HG03442 (cell line): ENCODE data around the gene C1orf116.

Experiments used
- ATAC-seq: cut with Tn5 transposase; IDR thresholded peaks from one replicate; pipeline ENCODE4 v1.9.1; 2021; ENCODE audit warnings: mild to moderate bottlenecking, moderate library complexity; ENCODE audit not compliant: unreplicated experiment

The C1orf116 gene

DNA sequence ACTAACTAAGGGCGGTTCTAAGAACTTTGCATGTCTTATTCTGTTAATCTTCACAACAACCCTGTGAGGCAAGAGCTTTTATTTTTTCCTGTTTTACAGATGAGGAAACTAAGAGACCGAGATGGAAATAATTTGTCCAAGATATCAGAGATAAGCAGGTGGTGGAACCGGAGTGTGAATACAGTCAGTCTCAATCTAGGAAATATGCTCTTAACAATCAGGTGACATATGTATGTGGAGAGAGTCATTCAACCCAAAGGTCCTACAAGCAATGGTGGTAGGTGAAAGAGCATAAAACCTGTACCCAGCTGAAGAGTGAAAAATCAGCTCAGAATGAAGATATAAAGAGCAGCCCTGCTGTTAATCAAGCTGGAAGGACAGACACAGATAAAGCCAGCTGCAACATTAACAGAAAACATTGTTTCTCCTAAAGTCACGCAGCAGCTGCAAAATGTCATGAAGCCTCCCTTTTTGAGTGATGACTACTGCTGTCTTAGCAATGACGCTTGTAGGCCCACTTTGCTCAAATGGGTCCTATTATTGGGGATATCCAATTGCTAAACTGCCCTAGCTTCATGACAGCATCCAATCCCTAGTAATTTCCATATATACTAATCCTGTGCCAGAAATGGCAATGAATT is 31.8 kb downstream of the C1orf116 start:
- ATAC-seq: no peak

DNA sequence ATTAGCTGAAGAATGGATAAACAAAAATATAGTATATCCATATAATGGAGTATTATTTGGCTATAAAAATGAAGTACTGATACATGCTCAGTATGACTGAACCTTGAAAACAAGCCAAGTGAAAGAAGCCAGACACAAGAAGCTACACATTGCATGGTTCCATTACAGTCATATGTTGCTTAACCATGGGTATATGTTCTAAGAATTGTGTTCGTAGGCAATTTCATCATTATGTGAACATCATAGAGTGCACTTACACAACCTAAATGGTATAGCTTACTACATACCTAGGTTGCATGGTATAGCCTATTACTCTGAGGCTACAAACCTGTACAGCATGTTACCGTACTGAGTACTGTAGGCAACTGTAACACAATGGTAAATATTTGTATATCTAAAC is 33.7 kb downstream of the C1orf116 start:
- ATAC-seq: no peak

DNA sequence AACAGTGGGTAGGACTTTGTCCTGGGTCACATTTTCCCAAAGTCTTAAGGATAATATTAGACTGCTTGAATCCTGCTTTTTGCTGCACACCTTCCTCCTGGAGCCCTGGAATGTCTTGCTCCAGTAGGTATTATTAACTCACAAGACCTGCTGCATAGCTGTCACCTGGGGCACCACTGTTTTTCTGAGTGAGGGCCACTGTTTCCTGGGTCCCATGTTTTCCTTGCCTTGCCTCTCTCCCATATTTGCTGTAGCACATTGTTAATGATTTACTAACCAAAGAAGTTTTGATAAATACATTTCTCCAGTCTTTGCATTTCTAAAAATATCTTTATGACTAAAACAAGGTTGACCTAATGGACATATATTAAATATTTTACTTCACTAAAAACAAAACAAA is 39.8 kb downstream of the C1orf116 start:
- ATAC-seq: no peak

DNA sequence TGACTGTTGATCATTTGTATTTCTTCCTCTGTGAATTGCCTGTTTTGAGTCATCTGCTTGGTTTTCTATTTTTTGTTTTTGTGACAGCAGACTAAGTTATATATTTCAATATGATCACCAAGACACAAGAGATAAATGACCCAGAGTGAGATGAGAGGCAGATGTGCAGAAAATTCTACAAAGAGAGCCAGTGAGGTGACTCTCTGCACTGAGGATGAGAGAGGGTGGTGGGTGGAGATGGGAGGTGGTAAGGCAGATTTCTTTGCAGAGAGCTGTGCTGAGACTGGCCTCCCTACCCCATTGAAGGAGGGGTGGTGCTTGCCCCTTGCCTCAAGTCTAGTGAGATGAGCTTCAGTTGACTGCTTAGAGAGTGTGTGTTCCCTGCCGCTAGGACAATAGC is 44.7 kb downstream of the C1orf116 start:
- no peak for ATAC-seq

DNA sequence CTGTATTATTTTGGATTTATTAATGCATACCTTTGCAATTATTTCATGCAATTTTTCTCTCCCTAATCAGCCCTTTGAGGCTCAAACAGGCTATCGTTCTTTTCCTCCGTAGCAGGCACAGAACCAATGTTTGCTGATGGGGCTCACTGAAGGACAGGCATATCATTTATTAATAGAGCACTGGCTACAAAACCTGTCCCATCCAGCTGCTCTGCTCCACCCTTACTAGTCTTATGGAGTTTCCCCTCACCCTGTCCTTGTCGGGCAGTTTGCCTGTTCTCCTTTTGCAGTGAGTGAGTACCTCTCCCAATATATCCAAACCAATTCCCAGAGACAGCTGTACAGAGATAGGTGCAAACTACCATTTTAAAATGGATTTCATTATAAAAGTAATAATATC is 45.7 kb downstream of the C1orf116 start:
- ATAC-seq: no peak

DNA sequence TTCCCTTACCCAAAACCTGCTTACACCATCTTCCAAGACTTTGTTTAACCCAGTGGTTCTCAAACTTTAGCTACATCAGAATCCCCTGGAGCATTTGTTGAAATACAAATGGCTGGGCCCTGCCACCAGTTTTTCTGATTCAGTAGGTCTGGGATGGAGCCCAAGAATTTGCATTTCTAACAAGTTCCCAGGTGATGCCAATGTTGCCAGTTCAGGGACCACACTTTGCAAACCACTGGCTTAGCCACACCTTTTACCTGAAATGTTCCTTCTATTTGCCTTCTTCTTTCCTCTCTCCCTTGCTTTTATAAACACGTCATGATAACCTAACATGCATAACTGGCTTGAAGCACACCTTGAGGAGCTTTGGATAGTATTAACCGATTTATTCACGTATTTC is 46.2 kb downstream of the C1orf116 start:
- no peak for ATAC-seq

DNA sequence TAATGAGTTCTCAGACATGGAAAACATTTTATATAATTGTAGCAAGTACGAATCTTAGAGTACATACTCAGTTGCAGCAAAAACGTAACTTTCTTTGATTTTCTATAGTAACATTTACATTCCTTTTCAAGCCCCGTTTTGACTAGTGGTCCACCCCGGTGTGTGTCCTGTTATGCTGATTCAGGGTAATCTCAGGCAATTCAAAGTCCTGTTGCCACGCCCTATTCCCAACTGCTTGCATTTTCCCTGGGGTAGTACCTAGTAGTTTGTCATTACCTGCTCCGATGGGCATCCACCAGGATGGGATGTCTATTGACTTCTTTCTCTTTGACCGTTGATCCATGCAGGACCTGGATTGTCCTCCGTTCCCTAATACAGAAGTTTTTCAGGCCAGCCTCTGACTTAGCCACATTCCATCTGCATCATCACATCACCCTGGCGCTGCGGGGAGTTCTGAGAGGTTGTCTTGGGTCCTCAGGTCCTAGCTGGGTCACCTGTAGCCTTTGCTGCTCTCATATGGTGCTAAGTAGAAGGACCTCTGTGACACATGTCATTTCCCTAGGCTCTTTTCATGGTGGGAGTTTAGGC is 47.3 kb downstream of the C1orf116 start:
- ATAC-seq: no peak

DNA sequence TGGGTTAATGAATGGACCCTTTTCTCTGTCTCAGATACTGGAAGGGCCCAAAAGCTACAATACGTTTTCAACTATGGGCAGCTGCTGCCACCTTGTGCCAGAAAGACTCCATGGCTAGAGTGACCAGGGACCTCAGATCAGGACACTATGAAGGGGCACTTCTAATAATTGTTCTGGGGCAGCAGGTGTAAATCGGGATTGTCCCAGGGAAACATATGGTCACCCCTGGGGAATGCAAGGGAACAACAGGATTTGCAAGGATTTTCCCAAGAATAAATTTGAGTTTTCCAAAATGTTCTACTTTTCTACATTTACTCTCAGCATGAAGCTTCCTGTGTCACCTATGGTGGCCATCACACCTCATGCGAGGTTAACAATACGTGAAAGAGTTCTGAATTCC is 50.3 kb downstream of the C1orf116 start:
- peak; percentile 57 for ATAC-seq

DNA sequence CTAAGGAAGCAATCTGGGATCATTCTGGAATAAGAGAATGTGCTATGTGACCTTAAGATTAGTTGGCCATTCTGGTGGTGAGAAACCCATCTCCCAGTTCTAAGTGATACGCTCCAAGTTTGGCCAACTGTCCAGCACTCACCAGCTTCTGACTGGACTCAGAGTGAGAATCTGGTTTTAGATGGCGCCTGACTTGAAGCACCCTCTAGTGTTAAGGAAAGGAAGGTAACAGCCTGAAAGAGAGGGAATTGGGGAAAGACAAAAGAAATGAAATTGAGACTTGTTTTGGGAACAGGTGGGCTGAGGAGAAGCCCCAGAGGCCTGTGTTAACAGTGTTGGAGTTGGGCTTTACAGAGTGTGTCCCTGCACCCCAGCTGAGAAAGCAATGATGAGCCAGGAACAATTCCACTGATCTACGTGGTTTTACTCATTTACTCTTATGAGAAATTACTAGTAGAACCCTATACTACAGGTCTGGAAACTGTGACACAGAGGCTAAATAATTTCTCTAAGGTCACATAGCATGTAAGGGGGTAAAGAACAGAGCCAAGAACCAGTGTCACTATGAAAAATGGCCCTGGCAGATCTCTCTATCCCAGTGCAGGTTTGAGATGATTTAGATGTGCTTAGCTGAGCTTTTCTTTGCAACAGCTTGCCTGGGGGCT is 53.0 kb downstream of the C1orf116 start:
- no peak for ATAC-seq

DNA sequence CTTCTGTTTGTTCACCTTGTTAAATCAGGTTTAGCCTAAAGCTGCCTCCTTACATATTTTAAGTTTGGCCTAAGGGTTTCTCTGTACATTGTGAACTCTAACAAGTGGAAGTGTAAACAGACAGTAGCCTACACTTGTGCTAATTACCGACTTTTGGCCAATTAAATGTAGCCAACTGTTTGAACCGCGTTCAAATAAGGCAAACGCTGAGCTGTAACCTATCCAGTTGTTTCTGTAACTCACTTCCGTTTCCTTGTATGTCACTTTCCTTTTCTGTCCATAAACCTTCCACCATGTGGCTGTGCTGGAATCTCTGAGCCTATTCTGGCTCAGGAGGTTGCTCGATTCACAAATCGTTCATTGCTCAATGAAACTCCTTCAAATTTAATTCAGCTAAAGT is 54.3 kb downstream of the C1orf116 start:
- no peak for ATAC-seq

DNA sequence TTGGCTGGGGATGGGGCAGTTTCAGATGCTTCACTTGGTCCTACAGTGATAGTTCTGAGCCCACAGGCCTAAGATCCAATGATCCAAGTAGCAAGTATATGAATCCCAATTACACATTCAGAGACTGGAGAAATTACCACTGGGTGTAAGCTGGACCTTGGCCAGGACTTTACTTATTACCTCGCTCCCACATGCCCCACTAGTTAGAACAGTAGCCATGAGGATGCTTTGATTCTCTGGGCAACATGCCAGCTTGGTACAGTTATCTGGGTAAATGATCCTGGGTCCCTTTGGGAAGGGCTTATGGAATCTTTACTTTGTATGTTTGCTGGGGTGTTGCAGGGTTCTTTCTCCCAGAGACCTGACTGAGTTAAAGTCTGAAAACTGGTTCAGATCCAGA is 57.2 kb downstream of the C1orf116 start:
- no peak for ATAC-seq

DNA sequence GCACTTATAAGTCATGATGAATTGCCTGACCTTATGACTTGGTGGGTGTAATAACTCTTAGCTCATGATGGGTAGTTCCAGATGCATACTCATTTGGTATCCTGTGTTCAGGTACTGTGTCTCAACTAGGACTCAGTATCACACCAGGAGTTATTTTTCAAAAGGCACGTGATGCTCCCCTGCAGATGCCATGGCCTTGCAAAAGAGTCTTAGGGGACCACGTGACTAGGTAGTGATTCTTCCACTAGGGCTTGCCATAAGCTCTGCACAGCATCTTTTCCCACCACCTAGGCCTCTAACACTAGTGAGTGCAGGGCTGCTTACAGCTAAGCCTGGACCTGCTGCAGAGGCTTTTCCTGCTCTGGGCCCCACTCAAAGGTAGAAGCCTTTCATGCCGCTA is 58.4 kb downstream of the C1orf116 start:
- no peak for ATAC-seq

DNA sequence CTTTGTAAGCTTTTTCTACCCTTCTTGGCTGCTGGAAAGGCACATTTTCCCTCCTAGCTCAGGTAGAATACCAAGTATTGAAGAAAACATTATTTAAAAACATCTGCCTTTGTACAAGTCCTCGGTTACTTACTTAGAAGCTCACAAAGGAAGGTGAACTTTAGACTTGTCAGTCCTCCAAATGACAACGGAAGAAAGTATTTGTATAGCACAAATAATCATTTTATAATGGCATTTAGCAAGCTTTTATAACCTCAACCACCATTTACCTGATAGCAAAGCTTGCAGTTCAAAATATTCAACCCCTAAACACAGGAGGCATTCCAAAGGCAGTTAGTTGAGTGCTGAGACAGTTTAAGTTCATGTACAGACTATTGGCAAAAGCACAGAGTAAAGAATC is 59.8 kb downstream of the C1orf116 start:
- no peak for ATAC-seq

DNA sequence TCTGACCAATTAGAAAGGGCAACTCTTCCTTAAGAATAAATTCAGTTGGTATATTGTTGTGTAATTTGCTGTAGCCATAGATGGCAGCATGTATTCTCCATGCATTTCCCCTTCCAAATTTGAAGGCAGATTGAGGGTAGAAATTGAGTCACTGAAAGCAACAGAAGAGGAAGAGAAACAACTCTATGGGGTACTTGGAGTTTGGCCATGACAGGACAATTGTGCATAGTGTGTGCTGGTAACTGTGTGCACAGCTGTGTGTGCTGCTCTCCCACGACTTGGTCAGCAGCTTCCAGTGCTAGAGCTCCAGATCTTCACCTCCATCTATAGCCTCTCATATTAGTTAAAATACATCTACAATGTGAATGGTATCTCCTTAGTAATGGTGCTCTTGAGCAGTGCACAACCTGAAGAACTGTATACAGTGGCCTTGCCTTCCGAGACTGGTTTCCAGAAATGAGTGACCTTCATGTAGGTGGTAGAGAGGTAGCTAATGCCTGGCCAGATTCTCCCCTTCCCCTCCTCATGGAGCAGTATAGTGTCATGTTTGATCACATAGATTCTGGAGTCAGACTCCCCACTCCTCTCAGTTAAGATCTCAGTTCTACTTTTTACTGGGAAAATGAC is 61.4 kb downstream of the C1orf116 start:
- peak; percentile 56 for ATAC-seq

DNA sequence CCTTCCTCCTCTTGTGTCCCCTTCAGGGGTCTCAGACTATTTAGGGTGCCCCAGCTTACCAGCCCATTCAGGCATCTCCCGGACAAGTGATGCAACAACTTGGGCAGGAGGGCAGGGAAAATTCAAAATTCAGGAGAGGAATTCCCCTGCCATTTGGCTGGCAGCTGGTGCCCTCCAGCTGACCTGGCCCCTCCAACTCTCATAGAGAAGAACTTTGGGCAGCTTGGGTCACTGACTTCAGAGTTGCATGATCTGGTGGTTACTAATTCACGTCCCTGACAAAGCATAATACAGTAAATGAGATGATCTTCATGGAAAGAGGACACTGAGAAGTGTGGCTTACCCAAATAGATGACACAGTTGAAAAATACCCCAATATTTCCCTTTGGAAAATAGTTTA is 62.1 kb downstream of the C1orf116 start, which contains the start of gene FCAMR:
TSS of gene FCAMR (minus strand) at position 15 of the 400 bp plus-strand sequence. CDS start 335 bp downstream, outside the sequence.
- ATAC-seq: no peak

DNA sequence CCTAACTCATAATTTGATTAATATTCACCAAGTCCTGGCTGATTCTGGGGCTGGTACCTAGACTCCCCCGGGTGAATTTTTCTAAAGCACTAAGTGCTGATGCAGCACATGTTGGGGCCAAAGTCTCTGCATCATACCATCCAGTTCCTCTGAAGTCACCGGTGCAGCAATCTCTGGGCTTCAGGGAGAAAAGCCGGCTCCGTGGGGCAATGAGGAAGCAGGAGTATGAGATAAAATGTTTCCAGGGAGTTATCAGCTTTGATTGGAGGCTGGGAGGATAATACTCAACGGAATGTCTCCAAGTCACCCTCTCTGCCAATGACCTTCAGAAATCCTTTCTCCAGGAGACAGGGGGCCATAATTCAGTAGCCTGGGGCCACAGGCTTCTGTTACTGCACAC is 63.5 kb downstream of the C1orf116 start:
- no peak for ATAC-seq
